Prostate gland (tissue), 2 donors: ENCODE data around the gene HEPACAM. TPM values are rescaled to one million over a fixed set of nuclear protein-coding genes. Genes with fewer than 3 reads are reported as not detected.

Source experiments
- DNase-seq: peaks from one replicate; pipeline ENCODE4 v3.0.0-alpha.2; 2019; ENCODE audit warnings: low spot score
- H3K27ac ChIP-seq, 2 donors: fragments of 200-600 bp; sonication (generic); 2 replicates each; pipeline ENCODE4 v1.5.1; 2017 to 2019
- H3K27me3 ChIP-seq: fragments of 200-600 bp; sonication (generic); replicated peaks from 2 replicates; pipeline ENCODE4 v1.5.1; 2019; ENCODE audit not compliant: insufficient read depth
- H3K36me3 ChIP-seq, 2 donors: fragments of 200-600 bp; sonication (generic); 1 replicate in 1 of 2; 2 replicates in 1 of 2; pipeline versions ENCODE4 v1.5.1 to v1.8.1; 2017 to 2019
- H3K4me1 ChIP-seq: fragments of 200-600 bp; sonication (generic); replicated peaks from 2 replicates; pipeline ENCODE4 v1.5.1; 2019
- H3K4me3 ChIP-seq, 2 donors: fragments of 200-600 bp; sonication (generic); 2 replicates each; pipeline ENCODE4 v1.5.1; 2017 to 2019
- H3K9me3 ChIP-seq: fragments of 200-600 bp; sonication (generic); 2 replicates; pipeline ENCODE4 v1.5.1; 2017
- CTCF ChIP-seq, 4 experiments: fragments of 200-600 bp in 2 of 4; fragments of 450-650 bp in 2 of 4; sonication (generic) in 2 of 4; IDR thresholded peaks; 1 replicate in 3 of 4; 2 replicates in 1 of 4; pipeline ENCODE4 v1.5.1; 2016 to 2019; ENCODE audit warnings: antibody characterized with exemption in 4 of 4, mild to moderate bottlenecking in 2 of 4, moderate library complexity in 2 of 4
- POLR2A ChIP-seq: fragments of 450-650 bp; IDR thresholded peaks from one replicate; pipeline ENCODE4 v1.6.1; 2016; ENCODE audit warnings: antibody characterized with exemption, mild to moderate bottlenecking
- POLR2AphosphoS5 ChIP-seq: sonication (generic); formaldehyde crosslinking; IDR thresholded peaks from one replicate; pipeline ENCODE4 v1.6.1; 2017; ENCODE audit warnings: antibody characterized with exemption
- WGBS: methylation state at CpG from one replicate; pipeline ENCODE4 v1.1.5; 2018; 5-methylcytosine and 5-hydroxymethylcytosine counted together
- intact Hi-C: fragments of 100-400 bp; cut with DNase I; formaldehyde crosslinking; loops from one replicate; pipeline ENCODE4 v1.14.2; 2022
- total RNA-seq, 2 donors: library from RNA; depleted of rRNA; stranded (reverse); fragments of >200 nt; gene quantifications; one replicate each; pipeline ENCODE4 v1.1.0, GENCODE V29; 2016

HEPACAM gene
- total RNA-seq, 2 donors from 2014 or later: 0.27 TPM; not detected in 1

- Histone ChIP-seq H3K36me3 (no peaks in the 10 kb centered on the region), H3K27ac (no peak overlapping the region), H3K4me3 (no peak overlapping the region), H3K27me3 (no peaks in the 10 kb centered on the region), H3K9me3 (no peaks in the 10 kb centered on the region), H3K4me1 (no peaks in the 10 kb centered on the region)
- 79% methylated on average over 6 of the region's 6 CpGs for WGBS
- DNase-seq: no peak
- intact Hi-C loops: no loop called here
- no peak for TF ChIP-seq POLR2A
- no peak for TF ChIP-seq POLR2AphosphoS5
- no peak for TF ChIP-seq CTCF (IDR thresholded peaks at IDR 0.05)
Measured at GRCh38 chr11:124938206-124938765, 2.4 kb upstream of the HEPACAM start.

GRCh38 chr11:124937336-124937935, 1.6 kb upstream of the HEPACAM start:
- no peak overlapping the region for H3K27ac ChIP-seq
- no peak overlapping the region for H3K4me3 ChIP-seq
- intact Hi-C loops: no loop called here
- no peaks in the 10 kb centered on the region for H3K9me3 ChIP-seq
- TF ChIP-seq POLR2AphosphoS5: no peak
- TF ChIP-seq POLR2A: no peak
- TF ChIP-seq CTCF (IDR thresholded peaks at IDR 0.05): no peak
- DNase-seq: no peak
- H3K27me3 ChIP-seq: no peaks in the 10 kb centered on the region
- H3K36me3 ChIP-seq: no peaks in the 10 kb centered on the region
- no peaks in the 10 kb centered on the region for H3K4me1 ChIP-seq
- 77% methylated on average over 3 of the region's 3 CpGs for WGBS

- 82% methylated on average over 4 of the region's 4 CpGs for WGBS
Measured at GRCh38 chr11:124934862-124935547, 842 bp downstream of the HEPACAM start.

GRCh38 chr11:124930799-124931198, 5.0 kb downstream of the HEPACAM start:
- intact Hi-C loops: no loop called here
- Histone ChIP-seq H3K4me1 (no peaks in the 10 kb centered on the region), H3K9me3 (no peaks in the 10 kb centered on the region), H3K36me3 (no peaks in the 10 kb centered on the region), H3K27ac (no peak overlapping the region), H3K4me3 (no peak overlapping the region), H3K27me3 (no peaks in the 10 kb centered on the region)
- no peak for TF ChIP-seq POLR2A
- TF ChIP-seq CTCF (IDR thresholded peaks at IDR 0.05): no peak
- no peak for TF ChIP-seq POLR2AphosphoS5
- DNase-seq: no peak
- WGBS: 46% methylated on average over 3 of the region's 3 CpGs

More at GRCh38 chr11:124934862-124935547, 842 bp downstream of the HEPACAM start:
- DNase-seq: no peak
- TF ChIP-seq POLR2A (no peak), CTCF (IDR thresholded peaks at IDR 0.05) (no peak), POLR2AphosphoS5 (no peak)
- intact Hi-C loops: no loop called here
- no peaks in the 10 kb centered on the region for H3K36me3 ChIP-seq
- no peak overlapping the region for H3K4me3 ChIP-seq
- no peak overlapping the region for H3K27ac ChIP-seq
- no peaks in the 10 kb centered on the region for H3K27me3 ChIP-seq
- no peaks in the 10 kb centered on the region for H3K9me3 ChIP-seq
- H3K4me1 ChIP-seq: no peaks in the 10 kb centered on the region
